ENCODE measurements around the gene ADH4. TPM values are rescaled to one million over a fixed set of nuclear protein-coding genes. Genes with fewer than 3 reads are reported as not detected.
A peak's percentile ranks its signal among the peaks of the same experiment; 100 is the strongest.
"Not testable (repeated sequence)": the region's sequence is repeated elsewhere in the genome, so short reads cannot be mapped to it uniquely, and the experiment has no call there.

ADH4 gene
- total RNA-seq, 4 donors from 2014 or later, result 3.2 TPM; not detected in 3

DNA sequence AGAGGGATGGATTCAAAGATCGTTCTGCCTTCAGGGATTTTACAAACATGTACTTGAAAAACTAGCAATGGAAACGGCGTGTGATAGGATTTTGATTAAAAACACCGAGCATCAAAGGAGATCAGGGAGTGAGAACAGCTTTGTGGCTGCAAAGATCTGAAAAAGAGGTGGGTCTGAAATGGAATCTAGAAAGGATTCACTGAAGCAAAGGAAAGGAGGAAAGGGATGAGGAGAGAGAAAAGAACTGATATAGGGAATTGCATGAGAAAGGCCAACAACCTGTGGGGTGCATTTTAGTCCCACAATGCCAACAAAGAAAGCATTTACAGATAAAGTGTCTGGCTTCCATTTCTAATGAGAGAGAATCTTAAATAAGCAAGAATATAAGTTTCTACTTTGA, 23.1 kb downstream of the ADH4 start:
- intact Hi-C loops (cut with DNase I; ENCODE audit: low total_unique reads), result loop anchor here (5.0 kb wide), 1 partner anchor 341 kb away; no protein-coding TSS in a partner anchor
- Histone ChIP-seq H3K4me3 (no peak overlapping the region), H3K27ac (no peak overlapping the region), H3K9me3 (no peaks in the 10 kb centered on the region), H3K27me3 (no peaks in the 10 kb centered on the region), H3K36me3 (no peaks in the 10 kb centered on the region), H3K4me1 (no peaks in the 10 kb centered on the region)
- no peak for DNase-seq
- no peak for TF ChIP-seq CTCF (IDR thresholded peaks at IDR 0.05)
- no peak for TF ChIP-seq POLR2A (IDR thresholded peaks at IDR 0.05)

DNA sequence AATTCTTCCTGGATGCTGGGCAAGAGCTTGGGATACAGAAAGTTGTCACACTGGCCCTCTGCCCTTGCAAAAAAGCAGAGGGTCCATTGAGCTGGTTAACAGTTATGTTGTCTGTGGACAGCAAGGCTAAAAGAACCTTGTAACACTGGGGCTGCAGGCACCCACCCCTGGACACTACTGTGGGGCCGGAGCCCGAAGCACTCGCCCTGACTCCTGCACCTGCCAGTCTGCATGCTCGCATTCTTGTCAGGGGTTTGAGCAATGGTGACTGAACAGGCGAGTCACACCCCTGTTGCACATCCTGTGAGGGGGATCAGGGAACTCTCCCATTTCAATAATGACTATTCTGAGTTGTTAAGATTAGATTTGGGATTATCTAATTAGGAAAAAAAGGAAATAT, 23.6 kb downstream of the ADH4 start:
- DNase-seq, result no peak
- H3K27me3 ChIP-seq, result no peaks in the 10 kb centered on the region
- no peak overlapping the region for H3K4me3 ChIP-seq
- no peak overlapping the region for H3K27ac ChIP-seq
- intact Hi-C loops (cut with DNase I; ENCODE audit: low total_unique reads), result loop anchor here (5.0 kb wide), 1 partner anchor 342 kb away; no protein-coding TSS in a partner anchor
- no peak for TF ChIP-seq POLR2A (IDR thresholded peaks at IDR 0.05)
- no peaks in the 10 kb centered on the region for H3K36me3 ChIP-seq
- H3K4me1 ChIP-seq, result no peaks in the 10 kb centered on the region
- no peaks in the 10 kb centered on the region for H3K9me3 ChIP-seq

DNA sequence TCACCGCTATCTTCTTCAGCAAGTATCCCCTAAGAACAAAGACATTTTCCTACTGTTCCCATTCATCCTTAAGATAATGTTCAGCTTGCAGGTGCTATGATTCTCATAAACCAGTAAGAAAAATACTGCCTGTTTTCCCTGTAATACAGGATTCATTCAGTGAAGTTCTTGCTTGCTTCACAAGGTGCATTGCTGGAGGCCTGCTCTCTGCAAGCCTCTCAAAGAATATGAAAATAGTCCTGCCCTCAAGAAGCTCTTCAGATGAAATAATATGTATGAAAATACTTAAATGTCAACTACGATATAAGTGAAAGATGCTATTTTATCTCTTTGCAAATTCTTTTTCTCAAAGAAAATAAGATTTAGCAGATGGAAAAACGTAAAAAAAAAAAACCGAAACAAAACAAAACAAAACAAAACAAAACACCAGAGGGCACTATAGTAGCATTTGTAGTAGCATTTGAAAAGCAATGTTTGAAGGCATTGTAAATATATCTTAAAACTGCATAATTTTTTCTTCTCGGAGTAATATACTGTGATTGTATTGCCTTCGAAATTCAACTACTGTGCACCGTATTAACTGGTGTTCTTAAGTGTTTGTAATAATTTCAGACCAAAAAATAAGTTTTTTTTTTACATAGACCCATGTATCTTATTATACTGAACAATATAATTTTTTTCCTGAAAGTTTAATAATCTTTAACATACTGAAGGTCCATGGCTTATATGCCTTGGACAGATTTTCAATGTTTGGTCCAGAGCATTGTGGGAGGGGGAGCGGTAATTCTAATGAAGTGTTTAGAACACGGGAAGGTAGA, 26.0 kb downstream of the ADH4 start:
- Histone ChIP-seq H3K4me3 (no peak overlapping the region), H3K4me1 (no peaks in the 10 kb centered on the region), H3K27ac (peak overlapping the region; percentile 11 to 59), H3K9me3 (no peaks in the 10 kb centered on the region), H3K36me3 (no peaks in the 10 kb centered on the region), H3K27me3 (no peaks in the 10 kb centered on the region)
- peak in 2 of 4 experiments; percentile 38 to 53 for TF ChIP-seq CTCF (IDR thresholded peaks at IDR 0.05)
- TF ChIP-seq POLR2A (IDR thresholded peaks at IDR 0.05), result no peak
- DNase-seq, result no peak
- intact Hi-C loops (cut with DNase I; ENCODE audit: low total_unique reads), result loop anchor here (5.0 kb wide), 1 partner anchor 289 kb away; no protein-coding TSS in a partner anchor

- not testable (repeated sequence) for H3K4me1 ChIP-seq, H3K9me3 ChIP-seq, H3K36me3 ChIP-seq, DNase-seq, H3K27me3 ChIP-seq, H3K4me3 ChIP-seq
- H3K27ac ChIP-seq, result peak overlapping the region in 1 of 2 donors; percentile 52
- intact Hi-C loops (cut with DNase I; ENCODE audit: low total_unique reads), result loop anchor here (5.0 kb wide), 1 partner anchor 290 kb away; no protein-coding TSS in a partner anchor
Observed at GRCh38 chr4:99117122-99117841, 26.8 kb downstream of the ADH4 start.

DNA sequence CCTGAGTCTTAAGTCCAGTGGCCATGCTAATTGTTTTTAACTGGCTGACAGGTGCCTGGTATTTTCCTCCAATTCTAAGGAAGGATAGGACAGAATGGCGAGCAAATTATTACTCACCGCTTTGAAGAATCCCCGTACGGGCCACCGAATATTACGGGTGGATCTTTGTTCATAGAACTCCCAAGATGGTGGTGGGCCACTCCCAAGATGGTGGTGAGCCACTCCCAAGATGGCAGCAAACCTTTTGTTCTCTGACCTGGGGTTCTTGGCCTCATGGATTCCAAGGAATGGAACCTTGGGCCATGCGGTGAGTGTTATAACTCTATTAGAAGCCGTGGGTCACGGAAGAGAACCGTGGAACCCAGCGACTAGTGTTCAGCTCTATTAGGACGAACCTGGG, 34.8 kb downstream of the ADH4 start:
- H3K27me3 ChIP-seq; H3K27ac ChIP-seq; H3K4me1 ChIP-seq; H3K36me3 ChIP-seq; intact Hi-C loops (cut with DNase I; ENCODE audit: low total_unique reads); DNase-seq; H3K4me3 ChIP-seq; H3K9me3 ChIP-seq: not testable (repeated sequence)

DNA sequence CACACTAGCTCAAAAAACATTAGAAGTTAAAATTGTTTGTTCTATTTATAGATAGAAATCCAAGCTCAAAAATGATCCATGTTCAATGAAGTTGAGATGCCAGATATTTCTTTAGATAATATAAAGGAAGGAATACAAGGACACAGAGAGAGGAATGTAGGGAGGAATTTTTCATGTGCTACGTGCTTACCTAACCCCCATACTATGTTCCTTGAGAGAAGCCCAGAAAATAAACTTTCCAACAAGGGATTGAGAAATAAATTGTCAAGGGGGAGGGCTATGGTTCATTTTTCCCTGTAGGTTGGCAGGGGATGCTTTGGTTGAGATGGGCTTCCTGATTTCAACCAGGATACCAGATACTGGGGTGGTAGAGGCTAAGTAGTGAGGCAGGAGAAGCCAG, 39.9 kb downstream of the ADH4 start:
- intact Hi-C loops (cut with DNase I; ENCODE audit: low total_unique reads), result no loop called here
- DNase-seq, result no peak
- no peaks in the 10 kb centered on the region for H3K4me1 ChIP-seq

More for the DNA sequence above, 39.9 kb downstream of the ADH4 start:
- Histone ChIP-seq H3K27me3 (no peaks in the 10 kb centered on the region), H3K36me3 (no peaks in the 10 kb centered on the region), H3K27ac (no peak overlapping the region), H3K4me3 (no peak overlapping the region), H3K9me3 (no peaks in the 10 kb centered on the region)
- no peak for TF ChIP-seq CTCF (IDR thresholded peaks at IDR 0.05)
- no peak for TF ChIP-seq POLR2A (IDR thresholded peaks at IDR 0.05)
